ENCODE measurements around the gene R3HDML.
"Not testable (repeated sequence)": the region's sequence is repeated elsewhere in the genome, so short reads cannot be mapped to it uniquely, and the experiment has no call there.

- TF ChIP-seq, protein P1, sequence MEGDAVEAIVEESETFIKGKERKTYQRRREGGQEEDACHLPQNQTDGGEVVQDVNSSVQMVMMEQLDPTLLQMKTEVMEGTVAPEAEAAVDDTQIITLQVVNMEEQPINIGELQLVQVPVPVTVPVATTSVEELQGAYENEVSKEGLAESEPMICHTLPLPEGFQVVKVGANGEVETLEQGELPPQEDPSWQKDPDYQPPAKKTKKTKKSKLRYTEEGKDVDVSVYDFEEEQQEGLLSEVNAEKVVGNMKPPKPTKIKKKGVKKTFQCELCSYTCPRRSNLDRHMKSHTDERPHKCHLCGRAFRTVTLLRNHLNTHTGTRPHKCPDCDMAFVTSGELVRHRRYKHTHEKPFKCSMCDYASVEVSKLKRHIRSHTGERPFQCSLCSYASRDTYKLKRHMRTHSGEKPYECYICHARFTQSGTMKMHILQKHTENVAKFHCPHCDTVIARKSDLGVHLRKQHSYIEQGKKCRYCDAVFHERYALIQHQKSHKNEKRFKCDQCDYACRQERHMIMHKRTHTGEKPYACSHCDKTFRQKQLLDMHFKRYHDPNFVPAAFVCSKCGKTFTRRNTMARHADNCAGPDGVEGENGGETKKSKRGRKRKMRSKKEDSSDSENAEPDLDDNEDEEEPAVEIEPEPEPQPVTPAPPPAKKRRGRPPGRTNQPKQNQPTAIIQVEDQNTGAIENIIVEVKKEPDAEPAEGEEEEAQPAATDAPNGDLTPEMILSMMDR (IDR thresholded peaks at IDR 0.05; ENCODE audit: borderline replicate concordance, extremely low read depth, low read length, poor library complexity, severe bottlenecking) = not testable (repeated sequence)
- not testable (repeated sequence) for TF ChIP-seq EZH2 (IDR thresholded peaks at IDR 0.05; ENCODE audit: borderline replicate concordance, low read depth, low read length, severe bottlenecking)
These were observed 9.1 kb upstream of the R3HDML start for GRCh38 chr20:44327748-44328147.

Data from DND-41 (cell line).